Medulla oblongata (tissue), 1 donor: Measurements from ENCODE around the gene SLC5A10.

Source experiments
- DNase-seq: peaks from one replicate; pipeline ENCODE4 v3.0.0-alpha.2; 2015; ENCODE audit errors: extremely low spot score

SLC5A10 gene

GRCh38 chr17:18964550-18964949 is 12.6 kb downstream of the SLC5A10 start:
- no peak for DNase-seq

- DNase-seq: no peak
Observed at GRCh38 chr17:18965530-18966236, 13.7 kb downstream of the SLC5A10 start.

- no peak for DNase-seq
Observed at GRCh38 chr17:18966831-18967624, 15.1 kb downstream of the SLC5A10 start.

GRCh38 chr17:18967916-18968315 is 16.0 kb downstream of the SLC5A10 start:
- DNase-seq: no peak

GRCh38 chr17:18968345-18968744 is 16.4 kb downstream of the SLC5A10 start:
- DNase-seq: no peak

- no peak for DNase-seq
Observed at GRCh38 chr17:18968945-18969887, 17.3 kb downstream of the SLC5A10 start.

GRCh38 chr17:18970582-18971480 is 18.9 kb downstream of the SLC5A10 start:
- DNase-seq: no peak

- DNase-seq: no peak
Observed at GRCh38 chr17:18971801-18972200, 19.8 kb downstream of the SLC5A10 start.

- no peak for DNase-seq
Observed at GRCh38 chr17:18974407-18975149, 22.6 kb downstream of the SLC5A10 start.

- DNase-seq: no peak
Observed at GRCh38 chr17:18975597-18975996, 23.6 kb downstream of the SLC5A10 start.

- no peak for DNase-seq
Observed at GRCh38 chr17:18976201-18976600, 24.2 kb downstream of the SLC5A10 start.

- DNase-seq: no peak
Observed at GRCh38 chr17:18977021-18977420, 25.1 kb downstream of the SLC5A10 start.

- DNase-seq: no peak
Observed at GRCh38 chr17:18977646-18978045, 25.7 kb downstream of the SLC5A10 start.

GRCh38 chr17:18978050-18978449 is 26.1 kb downstream of the SLC5A10 start:
- no peak for DNase-seq

- DNase-seq: no peak
Observed at GRCh38 chr17:18978655-18979054, 26.7 kb downstream of the SLC5A10 start.

GRCh38 chr17:18980682-18981334 is 28.8 kb downstream of the SLC5A10 start:
- no peak for DNase-seq

GRCh38 chr17:18981335-18981641 is 29.3 kb downstream of the SLC5A10 start:
- no peak for DNase-seq

GRCh38 chr17:18981642-18982424 is 29.9 kb downstream of the SLC5A10 start:
- no peak for DNase-seq
